ENCODE measurements around the gene HPCAL1.

GRCh38 chr2:10471955-10472354, 169.3 kb downstream of the HPCAL1 start:
- no peak for TF ChIP-seq POLR2A (IDR thresholded peaks at IDR 0.05)
- TF ChIP-seq CTCF (IDR thresholded peaks at IDR 0.05), result no peak
- TF ChIP-seq POLR2AphosphoS5 (IDR thresholded peaks at IDR 0.05), result no peak
